NCI-H2227 treated with DMSO at 0.1 percent for 48 hours (cell line): ENCODE data around the gene AAMP.

Experiments used
- DNase-seq: peaks from one replicate; lab custom pipeline; 2025; lab: John Stamatoyannopoulos, UW

AAMP gene

GRCh38 chr2:218221000-218221399, 48.9 kb downstream of the AAMP start:
- no peak for DNase-seq

- DNase-seq, result no peak
Measured at GRCh38 chr2:218219934-218220333, 50.0 kb downstream of the AAMP start.

DNA sequence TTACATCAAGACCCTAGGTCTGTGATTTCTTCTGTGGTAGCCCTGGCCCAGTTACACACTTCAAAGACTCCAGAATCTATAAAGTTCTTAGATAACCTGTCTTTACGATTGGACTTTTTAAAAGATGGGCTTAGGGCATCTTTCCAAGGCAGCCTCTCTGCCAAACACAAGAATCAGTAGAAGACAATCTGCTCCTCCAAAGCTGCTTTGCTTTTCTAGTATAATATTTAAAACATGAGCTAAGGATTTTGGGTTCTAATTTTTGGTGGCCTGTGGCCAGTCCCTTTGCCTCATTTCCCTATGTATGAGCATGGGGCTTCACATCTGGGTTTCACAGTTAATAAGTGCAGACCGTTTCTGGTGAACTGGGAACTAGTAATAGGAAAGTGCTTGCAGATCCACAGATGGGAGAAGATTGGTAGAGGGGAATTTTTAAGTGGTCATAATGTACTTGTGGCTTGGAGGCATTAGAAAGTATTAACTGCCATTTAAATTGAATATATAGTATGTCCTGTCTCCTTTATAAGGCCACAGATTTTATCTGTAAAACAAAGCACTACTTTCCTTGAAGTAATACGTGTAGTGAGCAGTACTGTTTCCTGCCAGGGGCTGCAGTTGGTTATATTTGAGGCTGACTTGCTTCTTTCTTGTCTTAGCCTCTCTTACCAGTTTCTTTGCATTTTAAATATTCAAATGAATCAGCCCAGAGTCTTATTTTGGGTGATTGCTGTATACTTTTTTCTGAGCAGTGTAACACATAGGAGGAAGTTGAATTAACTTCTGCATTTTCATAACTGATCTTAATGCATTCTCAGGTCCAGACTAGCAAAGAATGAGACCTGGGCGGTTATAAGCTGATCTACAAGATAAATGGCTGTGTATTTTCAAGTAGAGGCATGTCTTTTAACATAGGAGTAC, 51.4 kb downstream of the AAMP start:
- no peak for DNase-seq

DNA sequence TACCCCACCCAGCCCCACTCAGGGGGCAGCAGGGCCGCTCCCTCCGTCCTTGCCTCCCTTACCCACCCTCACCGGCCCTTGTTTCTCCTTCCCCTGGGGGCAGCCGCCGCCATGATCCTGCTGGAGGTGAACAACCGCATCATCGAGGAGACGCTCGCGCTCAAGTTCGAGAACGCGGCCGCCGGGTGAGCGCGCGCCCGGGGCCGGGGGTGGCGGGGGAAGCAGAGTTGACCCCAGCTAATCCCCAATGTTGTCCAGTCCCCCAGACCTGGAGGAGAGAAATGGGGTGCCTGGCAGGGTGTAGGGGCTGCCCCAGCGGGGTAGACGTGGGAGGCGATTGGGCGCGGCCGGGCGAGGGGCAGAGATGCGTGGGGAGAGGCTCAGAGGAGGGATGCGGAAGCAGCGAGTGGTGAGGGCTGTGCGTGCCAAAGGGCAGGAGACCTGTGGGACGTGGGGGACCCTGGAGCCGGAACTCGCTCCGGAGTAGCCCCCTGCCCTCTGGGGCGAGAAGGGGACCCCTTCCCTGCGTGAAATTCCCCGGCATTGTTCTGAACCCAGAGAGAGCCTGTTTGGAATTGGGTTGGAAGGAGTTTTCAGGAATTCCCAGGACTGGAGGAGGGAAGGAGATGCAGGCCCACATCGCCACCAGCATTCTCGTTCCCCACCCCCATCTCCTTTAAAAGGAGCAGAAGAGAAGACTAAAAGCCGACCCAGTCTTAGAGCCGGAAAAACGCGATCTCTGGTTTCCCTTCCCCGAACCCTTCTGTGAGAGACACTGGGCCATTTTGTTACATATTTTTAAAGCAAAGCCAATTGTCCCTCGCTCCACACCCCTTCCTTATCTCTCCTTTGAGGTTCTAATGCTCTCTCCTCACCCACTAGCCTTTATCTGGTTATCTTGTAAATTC, 52.3 kb downstream of the AAMP start:
- no peak for DNase-seq

GRCh38 chr2:218216674-218217359, 53.1 kb downstream of the AAMP start, which contains the start of gene ARPC2:
ARPC2 (plus strand) TSS chr2:218217189; CDS start chr2:218217471, 282 bp downstream.
- DNase-seq, result peak; percentile 90

DNA sequence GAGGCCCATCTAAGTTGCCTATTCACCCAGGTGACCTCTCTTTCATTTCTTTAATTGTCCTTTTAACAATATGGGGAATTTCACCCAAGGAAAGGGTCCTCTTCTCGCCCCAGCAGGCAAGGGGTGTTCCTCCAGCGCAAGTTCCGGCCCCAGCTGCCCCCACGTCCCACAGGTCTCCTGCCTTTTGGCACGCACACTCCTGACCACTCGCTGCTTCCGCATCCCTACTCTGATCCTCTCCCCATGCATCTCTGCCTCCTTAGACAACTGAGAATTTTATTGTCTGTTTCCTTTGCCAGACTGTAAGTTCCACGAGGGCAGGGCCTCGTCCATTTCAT, 53.6 kb downstream of the AAMP start:
- no peak for DNase-seq
